Measurements from ENCODE around the gene RASL11A.
"Not testable (repeated sequence)": the region's sequence is repeated elsewhere in the genome, so short reads cannot be mapped to it uniquely, and the experiment has no call there.

Gene RASL11A

GRCh38 chr13:27290715-27291114 is 20.1 kb downstream of the RASL11A start:
- H3K36me3 ChIP-seq (ENCODE audit: insufficient read depth, low read depth, low read length) = no peaks in the 10 kb centered on the region
- no peak overlapping the region for H3K27ac ChIP-seq (ENCODE audit: low read length)
- H3K27me3 ChIP-seq (ENCODE audit: insufficient read depth, low read length) = no peaks in the 10 kb centered on the region; the same call in 1 of the 2 replicates
- no peaks in the 10 kb centered on the region for H3K4me1 ChIP-seq (ENCODE audit: insufficient read depth, low read length)
- no peaks in the 10 kb centered on the region for H3K9me3 ChIP-seq (ENCODE audit: insufficient read depth, low read depth, low read length)
- no peak overlapping the region for H3K9ac ChIP-seq (ENCODE audit: low read depth, low read length)
- H3K4me3 ChIP-seq (ENCODE audit: low read length) = no peak overlapping the region

GRCh38 chr13:27291967-27292366 is 21.3 kb downstream of the RASL11A start:
- H3K9ac ChIP-seq (ENCODE audit: low read depth, low read length); H3K27ac ChIP-seq (ENCODE audit: low read length); H3K36me3 ChIP-seq (ENCODE audit: insufficient read depth, low read depth, low read length); H3K9me3 ChIP-seq (ENCODE audit: insufficient read depth, low read depth, low read length); H3K27me3 ChIP-seq (ENCODE audit: insufficient read depth, low read length); H3K4me1 ChIP-seq (ENCODE audit: insufficient read depth, low read length); H3K4me3 ChIP-seq (ENCODE audit: low read length): not testable (repeated sequence)

GRCh38 chr13:27293076-27293691 is 22.6 kb downstream of the RASL11A start:
- no peak overlapping the region for H3K4me3 ChIP-seq (ENCODE audit: low read length)
- no peaks in the 10 kb centered on the region for H3K36me3 ChIP-seq (ENCODE audit: insufficient read depth, low read depth, low read length)

GRCh38 chr13:27293873-27294515 is 23.4 kb downstream of the RASL11A start:
- no peak overlapping the region for H3K27ac ChIP-seq (ENCODE audit: low read length)
- H3K4me1 ChIP-seq (ENCODE audit: insufficient read depth, low read length) = no peaks in the 10 kb centered on the region
- no peak overlapping the region for H3K4me3 ChIP-seq (ENCODE audit: low read length)
- H3K36me3 ChIP-seq (ENCODE audit: insufficient read depth, low read depth, low read length) = no peaks in the 10 kb centered on the region
- H3K27me3 ChIP-seq (ENCODE audit: insufficient read depth, low read length) = no peaks in the 10 kb centered on the region; the same call in 1 of the 2 replicates
- H3K9ac ChIP-seq (ENCODE audit: low read depth, low read length) = no peak overlapping the region
- H3K9me3 ChIP-seq (ENCODE audit: insufficient read depth, low read depth, low read length) = no peaks in the 10 kb centered on the region

More at GRCh38 chr13:27293076-27293691, 22.6 kb downstream of the RASL11A start:
- no peaks in the 10 kb centered on the region for H3K9me3 ChIP-seq (ENCODE audit: insufficient read depth, low read depth, low read length)
- H3K27ac ChIP-seq (ENCODE audit: low read length) = no peak overlapping the region
- H3K4me1 ChIP-seq (ENCODE audit: insufficient read depth, low read length) = no peaks in the 10 kb centered on the region
- H3K9ac ChIP-seq (ENCODE audit: low read depth, low read length) = no peak overlapping the region
- no peaks in the 10 kb centered on the region; the same call in 1 of the 2 replicates for H3K27me3 ChIP-seq (ENCODE audit: insufficient read depth, low read length)

- Histone ChIP-seq H3K27me3 (ENCODE audit: insufficient read depth, low read length) (no peaks in the 10 kb centered on the region; the same call in 1 of the 2 replicates), H3K36me3 (ENCODE audit: insufficient read depth, low read depth, low read length) (no peaks in the 10 kb centered on the region), H3K27ac (ENCODE audit: low read length) (no peak overlapping the region)
These were observed 24.5 kb downstream of the RASL11A start for GRCh38 chr13:27295096-27295495.

GRCh38 chr13:27295660-27296059 is 25.0 kb downstream of the RASL11A start:
- Histone ChIP-seq H3K9me3 (ENCODE audit: insufficient read depth, low read depth, low read length) (no peaks in the 10 kb centered on the region), H3K27me3 (ENCODE audit: insufficient read depth, low read length) (no peaks in the 10 kb centered on the region; the same call in 1 of the 2 replicates), H3K9ac (ENCODE audit: low read depth, low read length) (no peak overlapping the region), H3K27ac (ENCODE audit: low read length) (no peak overlapping the region), H3K36me3 (ENCODE audit: insufficient read depth, low read depth, low read length) (no peaks in the 10 kb centered on the region), H3K4me3 (ENCODE audit: low read length) (no peak overlapping the region), H3K4me1 (ENCODE audit: insufficient read depth, low read length) (no peaks in the 10 kb centered on the region)

More at GRCh38 chr13:27295096-27295495, 24.5 kb downstream of the RASL11A start:
- H3K4me1 ChIP-seq (ENCODE audit: insufficient read depth, low read length) = no peaks in the 10 kb centered on the region
- H3K9me3 ChIP-seq (ENCODE audit: insufficient read depth, low read depth, low read length) = no peaks in the 10 kb centered on the region
- no peak overlapping the region for H3K9ac ChIP-seq (ENCODE audit: low read depth, low read length)
- H3K4me3 ChIP-seq (ENCODE audit: low read length) = no peak overlapping the region

- Histone ChIP-seq H3K27me3 (ENCODE audit: insufficient read depth, low read length) (no peaks in the 10 kb centered on the region; the same call in 1 of the 2 replicates), H3K27ac (ENCODE audit: low read length) (no peak overlapping the region), H3K4me3 (ENCODE audit: low read length) (no peak overlapping the region), H3K4me1 (ENCODE audit: insufficient read depth, low read length) (no peaks in the 10 kb centered on the region), H3K36me3 (ENCODE audit: insufficient read depth, low read depth, low read length) (no peaks in the 10 kb centered on the region), H3K9ac (ENCODE audit: low read depth, low read length) (no peak overlapping the region), H3K9me3 (ENCODE audit: insufficient read depth, low read depth, low read length) (no peaks in the 10 kb centered on the region)
These were observed 25.9 kb downstream of the RASL11A start for GRCh38 chr13:27296496-27296895.

- Histone ChIP-seq H3K27ac (ENCODE audit: low read length) (no peak overlapping the region), H3K4me1 (ENCODE audit: insufficient read depth, low read length) (no peaks in the 10 kb centered on the region), H3K27me3 (ENCODE audit: insufficient read depth, low read length) (no peaks in the 10 kb centered on the region; the same call in 1 of the 2 replicates), H3K36me3 (ENCODE audit: insufficient read depth, low read depth, low read length) (no peaks in the 10 kb centered on the region), H3K4me3 (ENCODE audit: low read length) (no peak overlapping the region), H3K9me3 (ENCODE audit: insufficient read depth, low read depth, low read length) (no peaks in the 10 kb centered on the region), H3K9ac (ENCODE audit: low read depth, low read length) (no peak overlapping the region)
These were observed 28.2 kb downstream of the RASL11A start for GRCh38 chr13:27298849-27299248.

GRCh38 chr13:27300406-27300805 is 29.8 kb downstream of the RASL11A start:
- not testable (repeated sequence) for H3K9me3 ChIP-seq (ENCODE audit: insufficient read depth, low read depth, low read length); H3K4me3 ChIP-seq (ENCODE audit: low read length); H3K4me1 ChIP-seq (ENCODE audit: insufficient read depth, low read length); H3K27ac ChIP-seq (ENCODE audit: low read length); H3K9ac ChIP-seq (ENCODE audit: low read depth, low read length); H3K36me3 ChIP-seq (ENCODE audit: insufficient read depth, low read depth, low read length); H3K27me3 ChIP-seq (ENCODE audit: insufficient read depth, low read length)

GRCh38 chr13:27300941-27301586 is 30.4 kb downstream of the RASL11A start:
- H3K27ac ChIP-seq (ENCODE audit: low read length) = no peak overlapping the region
- H3K36me3 ChIP-seq (ENCODE audit: insufficient read depth, low read depth, low read length) = no peaks in the 10 kb centered on the region
- H3K4me3 ChIP-seq (ENCODE audit: low read length) = no peak overlapping the region
- H3K9me3 ChIP-seq (ENCODE audit: insufficient read depth, low read depth, low read length) = no peaks in the 10 kb centered on the region
- no peak overlapping the region for H3K9ac ChIP-seq (ENCODE audit: low read depth, low read length)
- no peaks in the 10 kb centered on the region for H3K4me1 ChIP-seq (ENCODE audit: insufficient read depth, low read length)
- H3K27me3 ChIP-seq (ENCODE audit: insufficient read depth, low read length) = no peaks in the 10 kb centered on the region; the same call in 1 of the 2 replicates

GRCh38 chr13:27302643-27303262 is 32.1 kb downstream of the RASL11A start:
- no peaks in the 10 kb centered on the region for H3K36me3 ChIP-seq (ENCODE audit: insufficient read depth, low read depth, low read length)
- no peaks in the 10 kb centered on the region for H3K27me3 ChIP-seq (ENCODE audit: insufficient read depth, low read length)
- H3K27ac ChIP-seq (ENCODE audit: low read length) = no peak overlapping the region

More at GRCh38 chr13:27302643-27303262, 32.1 kb downstream of the RASL11A start:
- H3K4me3 ChIP-seq (ENCODE audit: low read length) = no peak overlapping the region
- no peaks in the 10 kb centered on the region for H3K9me3 ChIP-seq (ENCODE audit: insufficient read depth, low read depth, low read length)
- no peaks in the 10 kb centered on the region for H3K4me1 ChIP-seq (ENCODE audit: insufficient read depth, low read length)
- no peak overlapping the region for H3K9ac ChIP-seq (ENCODE audit: low read depth, low read length)

Measured in iPS-20b (cell line).